ENCODE measurements around the gene IGLL5. TPM values are rescaled to one million over a fixed set of nuclear protein-coding genes. Genes with fewer than 3 reads are reported as not detected.

IGLL5 gene
- total and polyA plus RNA-seq, 2 donors (not counting 3 experiments of a cell fraction or from before 2014, with no cell fraction given) = not detected

DNA sequence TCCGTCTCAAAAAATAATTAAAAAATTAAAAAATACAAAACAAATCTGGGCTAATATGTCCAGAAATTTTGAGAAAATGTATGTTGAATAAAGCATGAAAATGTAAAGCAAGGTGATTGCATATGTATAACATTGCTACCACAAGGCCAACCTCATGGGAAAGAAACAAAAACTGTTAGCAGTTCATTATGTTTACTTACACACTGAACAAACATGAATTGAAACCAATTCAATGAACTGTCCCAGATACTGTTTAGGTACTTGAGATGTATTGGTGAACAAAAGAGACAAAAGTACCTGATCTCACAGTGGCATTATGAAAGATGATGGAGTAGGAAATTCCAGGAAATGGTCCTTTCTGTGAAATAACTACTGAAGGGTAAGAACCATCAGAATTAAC lies 43.8 kb upstream of the IGLL5 start:
- Histone ChIP-seq H2AFZ (ENCODE audit: low read depth, low read length) (no peak overlapping the region), H3K9me1 (replicated peaks; ENCODE audit: control insufficient read depth, extremely low read depth, insufficient read depth, low read length) (no peaks in the 10 kb centered on the region), H3K4me3 (replicated peaks in 1 of 3; ENCODE audit: insufficient read depth in 1 of 3, low read depth in 1 of 3, low read length in 3 of 3) (no peak overlapping the region), H3K27ac (ENCODE audit: insufficient read depth, low read depth, low read length) (no peak overlapping the region), H3K36me3 (ENCODE audit: control insufficient read depth in 2 of 2, extremely low read depth in 1 of 2, insufficient read depth in 2 of 2, low read length in 2 of 2) (no peaks in the 10 kb centered on the region), H3K4me2 (ENCODE audit: insufficient read depth, low read length) (no peak overlapping the region), H3K4me1 (ENCODE audit: control insufficient read depth, extremely low read depth, insufficient read depth, low read length) (no peaks in the 10 kb centered on the region), H3K9ac (replicated peaks; ENCODE audit: extremely low read depth, insufficient read depth, low read length) (no peak overlapping the region), H3K27me3 (ENCODE audit: control insufficient read depth in 2 of 2, insufficient read depth in 2 of 2, low read length in 2 of 2) (peaks cover 5 to 35% of the 10 kb centered on the region in 2 experiments), H3K9me3 (replicated peaks; ENCODE audit: control insufficient read depth, insufficient read depth, low read length) (no peaks in the 10 kb centered on the region), H4K20me1 (replicated peaks; ENCODE audit: control insufficient read depth, extremely low read depth, insufficient read depth, low read length) (no peaks in the 10 kb centered on the region), H3K79me2 (ENCODE audit: control insufficient read depth, insufficient read depth, low read length) (no peaks in the 10 kb centered on the region)
- BruUV-seq (replicated peaks) = no TSS peak
- ChIA-PET CTCF (interaction anchor here (0.6 kb wide), 1 partner anchor 91 kb away, joined by 3 read pairs; no protein-coding TSS in a partner anchor), POLR2A (no interaction called here)
- DNase-seq (ENCODE audit: low read depth, low spot score) (no peak), FAIRE-seq (no peak)
- TF ChIP-seq POLR2A (IDR thresholded peaks at IDR 0.05; ENCODE audit: low read depth, low read length) (no peak), JUN (IDR thresholded peaks at IDR 0.05; ENCODE audit: borderline replicate concordance, insufficient read depth, insufficient read length, low read depth) (no peak), MYC (IDR thresholded peaks at IDR 0.05; ENCODE audit: low read depth, low read length) (no peak), EZH2 (IDR thresholded peaks at IDR 0.05; ENCODE audit: borderline replicate concordance, low read depth, low read length, severe bottlenecking) (no peak), GATA2 (IDR thresholded peaks at IDR 0.05; ENCODE audit: insufficient read depth, insufficient read length, low read depth, low read length) (no peak), FOS (IDR thresholded peaks at IDR 0.05; ENCODE audit: borderline replicate concordance, insufficient read depth, low read length) (no peak), POLR2AphosphoS5 (IDR thresholded peaks at IDR 0.05; ENCODE audit: insufficient read depth, low read depth, low read length) (no peak)
- TF ChIP-seq, protein P1, sequence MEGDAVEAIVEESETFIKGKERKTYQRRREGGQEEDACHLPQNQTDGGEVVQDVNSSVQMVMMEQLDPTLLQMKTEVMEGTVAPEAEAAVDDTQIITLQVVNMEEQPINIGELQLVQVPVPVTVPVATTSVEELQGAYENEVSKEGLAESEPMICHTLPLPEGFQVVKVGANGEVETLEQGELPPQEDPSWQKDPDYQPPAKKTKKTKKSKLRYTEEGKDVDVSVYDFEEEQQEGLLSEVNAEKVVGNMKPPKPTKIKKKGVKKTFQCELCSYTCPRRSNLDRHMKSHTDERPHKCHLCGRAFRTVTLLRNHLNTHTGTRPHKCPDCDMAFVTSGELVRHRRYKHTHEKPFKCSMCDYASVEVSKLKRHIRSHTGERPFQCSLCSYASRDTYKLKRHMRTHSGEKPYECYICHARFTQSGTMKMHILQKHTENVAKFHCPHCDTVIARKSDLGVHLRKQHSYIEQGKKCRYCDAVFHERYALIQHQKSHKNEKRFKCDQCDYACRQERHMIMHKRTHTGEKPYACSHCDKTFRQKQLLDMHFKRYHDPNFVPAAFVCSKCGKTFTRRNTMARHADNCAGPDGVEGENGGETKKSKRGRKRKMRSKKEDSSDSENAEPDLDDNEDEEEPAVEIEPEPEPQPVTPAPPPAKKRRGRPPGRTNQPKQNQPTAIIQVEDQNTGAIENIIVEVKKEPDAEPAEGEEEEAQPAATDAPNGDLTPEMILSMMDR (IDR thresholded peaks at IDR 0.05; ENCODE audit: extremely low read depth in 1 of 2, insufficient read depth in 1 of 2, low read depth in 1 of 2, low read length in 2 of 2) = no peak
- TF ChIP-seq, protein P2, sequence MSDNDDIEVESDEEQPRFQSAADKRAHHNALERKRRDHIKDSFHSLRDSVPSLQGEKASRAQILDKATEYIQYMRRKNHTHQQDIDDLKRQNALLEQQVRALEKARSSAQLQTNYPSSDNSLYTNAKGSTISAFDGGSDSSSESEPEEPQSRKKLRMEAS (IDR thresholded peaks at IDR 0.05; ENCODE audit: insufficient read depth, insufficient read length) = no peak
- dilution Hi-C loops (cut with MboI; ENCODE audit: extremely low pct_ligation_motif_present, low sequenced_read_pairs) (no loop called here), intact Hi-C loops (cut with micrococcal nuclease) (no loop called here)

All from endothelial cell of umbilical vein (primary cell).